GM12873 (cell line): Measurements from ENCODE around the gene C5orf58.

ENCODE experiments used
- CTCF ChIP-seq: IDR thresholded peaks from 2 replicates; pipeline ENCODE4 v1.5.1; 2012; ENCODE audit warnings: low read depth, mild to moderate bottlenecking, moderate library complexity, low read length, control low read depth; ENCODE audit not compliant: insufficient read depth; ENCODE audit errors: missing control alignments

The C5orf58 gene

GRCh38 chr5:170235876-170236864 lies 3.4 kb downstream of the C5orf58 start:
- TF ChIP-seq CTCF: no peak

DNA sequence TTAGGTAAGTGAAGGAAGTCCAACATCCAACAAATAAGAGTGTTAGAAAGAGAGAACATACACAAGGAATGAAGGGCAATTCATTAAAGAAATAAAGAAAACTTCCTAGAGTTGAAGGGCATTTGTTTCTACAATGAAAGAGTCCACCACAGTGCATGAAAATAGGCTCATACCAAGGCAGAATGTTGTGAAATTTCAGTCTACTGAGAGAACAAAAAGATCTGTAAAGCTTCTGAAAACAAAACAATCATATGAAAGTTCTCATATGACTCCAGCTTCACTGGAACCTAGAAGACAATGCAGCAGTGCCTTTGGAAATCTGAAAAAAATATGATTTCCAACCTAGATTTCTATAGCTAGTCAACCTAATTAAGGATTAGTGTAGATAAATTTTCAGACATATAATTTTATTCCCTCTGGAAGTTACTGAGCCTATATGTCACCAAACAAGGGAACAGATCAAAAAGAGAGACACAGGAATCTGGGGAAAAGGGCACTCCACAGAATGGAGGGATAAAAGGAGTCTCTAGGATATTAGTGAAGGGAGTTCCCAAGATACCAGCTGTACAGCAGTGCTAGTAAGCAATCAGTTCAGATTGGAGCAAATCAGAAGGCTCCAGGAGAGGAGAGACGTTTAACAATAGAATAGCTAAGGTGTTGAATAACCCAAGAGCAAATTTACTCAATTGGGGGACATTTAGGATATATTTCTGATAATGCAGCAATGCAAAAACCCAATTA lies 5.8 kb downstream of the C5orf58 start:
- TF ChIP-seq CTCF: no peak

GRCh38 chr5:170246126-170246870 lies 13.5 kb downstream of the C5orf58 start:
- TF ChIP-seq CTCF: no peak

GRCh38 chr5:170247363-170247762 lies 14.6 kb downstream of the C5orf58 start:
- no peak for TF ChIP-seq CTCF

- TF ChIP-seq CTCF: no peak
Measured at GRCh38 chr5:170248172-170248930, 15.6 kb downstream of the C5orf58 start.

- no peak for TF ChIP-seq CTCF
Measured at GRCh38 chr5:170249355-170249754, 16.6 kb downstream of the C5orf58 start.
